NCI-H446 (cell line): ENCODE data around the gene EHF.
"Not testable (repeated sequence)": the region's sequence is repeated elsewhere in the genome, so short reads cannot be mapped to it uniquely, and the experiment has no call there.

Experiments
- DNase-seq, 2 experiments: peaks; one replicate each; lab custom pipeline; 2025; lab: John Stamatoyannopoulos, UW

Gene EHF

DNA sequence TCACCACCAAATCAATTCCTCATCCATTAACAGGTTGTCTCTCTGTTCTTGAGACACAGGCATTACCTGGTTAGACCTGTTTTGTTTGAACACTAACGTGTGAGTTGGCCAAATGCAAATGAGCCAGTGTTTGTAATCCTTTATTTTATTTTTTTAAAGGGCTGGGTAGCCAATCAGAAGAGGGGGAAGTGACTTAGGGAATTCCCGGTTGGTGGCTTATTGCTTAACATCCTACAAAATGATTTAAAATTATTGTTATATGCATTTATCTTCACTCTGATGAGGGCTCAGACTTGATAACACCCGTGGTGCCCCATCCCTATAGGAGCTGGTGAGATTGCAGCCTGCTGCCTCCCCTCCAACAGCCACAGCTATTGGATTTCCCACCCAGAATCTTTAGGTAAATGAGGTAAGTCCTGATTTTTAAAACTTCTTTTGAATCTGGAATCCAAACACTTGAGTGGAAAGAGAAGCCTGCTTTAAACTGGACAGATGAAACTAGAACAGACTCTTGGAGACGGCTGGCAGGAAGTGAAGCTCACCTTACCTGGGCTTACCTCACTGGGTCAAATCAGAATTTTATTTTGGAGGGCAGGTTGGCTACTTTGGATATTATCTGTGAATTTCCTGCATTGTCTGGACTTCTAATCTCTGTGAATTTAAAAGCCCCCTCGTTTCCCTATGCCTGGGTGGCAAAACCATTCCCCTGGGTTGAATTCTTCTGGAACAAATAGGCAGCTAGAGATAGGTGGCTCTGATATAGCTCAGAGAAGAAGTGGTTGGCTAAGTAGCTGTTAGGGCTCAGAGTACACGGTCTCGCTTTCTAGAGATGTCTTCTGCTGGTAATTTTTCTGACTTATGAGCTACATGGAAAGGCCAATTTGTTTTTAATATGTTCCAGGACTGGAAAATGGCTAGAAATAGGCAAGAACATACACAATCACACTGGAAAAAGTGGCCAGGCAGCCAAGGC is at the start of gene EHF:
Gene EHF, plus strand, starts transcription at position 274 of the 973 bp plus-strand sequence. CDS start 21,538 bp downstream, outside the sequence.
- no peak for DNase-seq

GRCh38 chr11:34573537-34573936 is 47.4 kb upstream of the EHF start:
- DNase-seq: no peak

DNA sequence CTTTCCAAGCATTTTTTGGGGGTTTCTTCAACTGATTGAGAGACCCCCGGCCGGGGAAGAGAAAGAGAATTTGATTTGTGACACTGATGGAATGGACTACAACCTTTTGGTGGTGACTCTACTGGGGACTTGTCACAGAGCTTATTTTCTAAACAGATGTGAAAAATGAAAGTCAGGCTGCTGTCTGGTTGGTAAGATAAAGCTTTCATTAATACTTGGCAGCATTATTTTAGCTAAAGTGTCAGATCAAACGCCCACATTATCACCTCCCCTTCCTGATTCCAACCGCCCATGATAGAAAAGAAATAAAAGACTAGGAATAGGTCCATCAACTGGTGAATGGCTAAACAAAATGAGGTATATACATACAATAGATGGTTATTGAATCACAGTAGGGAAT is 45.6 kb upstream of the EHF start:
- no peak for DNase-seq

DNA sequence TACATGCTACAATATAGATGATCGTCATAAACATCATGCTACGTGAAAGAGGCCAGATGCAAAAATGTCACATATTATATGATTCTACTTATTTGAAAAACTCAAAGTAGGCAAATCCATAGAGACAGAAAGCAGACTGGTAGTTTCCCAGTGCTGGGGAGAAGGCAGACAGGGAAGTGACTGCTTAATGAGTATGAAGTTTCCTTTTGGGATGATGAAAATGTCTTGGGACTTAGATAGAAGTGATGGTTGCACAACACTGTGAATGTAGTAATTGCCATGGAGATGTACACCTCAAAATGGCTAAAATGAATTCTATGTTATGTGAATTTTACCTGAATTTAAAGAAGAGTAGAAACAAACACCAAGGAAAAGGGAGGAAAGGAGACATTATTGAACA is 45.2 kb upstream of the EHF start:
- DNase-seq: no peak

GRCh38 chr11:34576331-34576730 is 44.6 kb upstream of the EHF start:
- DNase-seq: no peak

- no peak for DNase-seq
Measured at GRCh38 chr11:34583818-34584217, 37.1 kb upstream of the EHF start.

GRCh38 chr11:34585304-34585734 is 35.6 kb upstream of the EHF start:
- DNase-seq: no peak

- peak; percentile 17 to 66 for DNase-seq
Measured at GRCh38 chr11:34585735-34586487, 35.0 kb upstream of the EHF start.

DNA sequence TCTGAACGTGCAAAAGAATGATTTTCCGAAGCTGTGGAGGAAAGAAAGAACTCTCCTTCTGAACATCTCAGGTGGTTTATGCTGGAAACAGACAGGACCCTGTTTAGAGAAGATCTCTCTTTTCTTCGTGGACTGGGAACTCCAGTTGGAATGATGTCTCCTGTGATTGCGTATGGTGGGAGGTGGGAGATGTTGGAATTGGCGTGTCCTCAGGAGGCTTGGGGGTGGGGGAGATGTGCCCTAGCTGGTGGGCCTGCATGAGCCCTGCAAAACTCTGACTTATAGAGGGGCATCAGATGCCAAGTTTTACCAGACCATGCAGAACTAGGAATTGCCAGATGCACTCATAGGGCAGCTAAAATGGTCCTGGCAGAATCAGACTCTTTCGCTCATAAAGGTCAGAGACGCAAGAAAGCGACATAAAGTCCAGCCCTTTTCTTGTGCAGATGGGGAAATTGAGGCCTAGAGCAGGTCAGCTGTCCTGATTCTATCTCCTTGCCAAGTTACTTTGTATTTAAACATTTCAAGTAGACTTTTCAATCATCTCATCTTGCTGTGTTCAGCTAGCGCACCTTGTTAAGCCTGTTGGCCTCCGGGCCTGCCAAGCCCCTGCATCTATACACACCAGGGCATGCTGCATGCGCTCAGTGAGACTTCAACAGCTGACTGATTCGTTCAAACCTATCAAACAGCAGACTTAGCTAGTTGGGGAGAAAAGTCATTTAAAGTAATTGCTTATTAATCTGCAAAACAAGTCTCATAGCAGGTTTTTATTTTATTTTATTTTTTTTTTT is 34.2 kb upstream of the EHF start:
- DNase-seq: no peak

- DNase-seq: no peak
Measured at GRCh38 chr11:34587282-34587677, 33.6 kb upstream of the EHF start.

- DNase-seq: no peak
Measured at GRCh38 chr11:34588023-34588422, 32.9 kb upstream of the EHF start.

- no peak for DNase-seq
Measured at GRCh38 chr11:34588701-34589100, 32.2 kb upstream of the EHF start.

DNA sequence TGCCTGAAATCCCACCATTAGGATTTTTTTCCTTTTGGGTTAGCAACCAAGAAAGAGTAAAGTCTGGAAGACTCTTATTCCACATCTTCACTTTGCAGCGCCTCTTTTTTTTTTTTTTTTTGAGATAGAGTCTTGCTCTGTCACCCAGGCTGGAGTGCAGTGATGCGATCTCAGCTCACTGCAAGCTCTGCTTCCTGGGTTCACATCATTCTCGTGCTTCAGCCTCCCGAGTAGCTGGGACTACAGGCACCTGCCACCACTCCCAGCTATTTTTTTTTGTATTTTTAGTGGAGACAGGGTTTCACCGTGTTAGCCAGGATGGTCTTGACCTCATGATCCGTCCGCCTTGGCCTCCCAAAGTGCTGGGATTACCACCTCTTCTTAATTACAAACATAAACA is 31.7 kb upstream of the EHF start:
- DNase-seq: not testable (repeated sequence)

DNA sequence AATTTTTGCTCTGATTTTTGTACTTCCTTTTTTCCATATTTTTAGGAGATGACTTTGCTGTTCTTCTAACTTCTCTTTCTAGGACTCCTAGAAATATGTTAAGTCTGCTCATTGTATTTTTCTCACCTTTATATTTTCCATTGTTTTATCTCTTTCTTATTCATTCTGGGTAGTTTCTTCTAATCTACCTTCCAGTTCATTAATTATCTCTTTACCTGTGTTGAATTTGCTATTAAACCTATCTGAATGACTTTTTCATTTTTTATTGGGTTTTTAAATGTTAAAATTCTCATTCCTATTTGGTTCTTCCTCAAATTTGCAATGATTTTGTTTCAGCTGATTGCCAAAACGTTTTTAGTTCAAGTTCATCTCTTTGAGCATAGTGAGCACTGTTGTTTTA is 27.8 kb upstream of the EHF start:
- DNase-seq: no peak

GRCh38 chr11:34594603-34595002 is 26.3 kb upstream of the EHF start:
- DNase-seq: no peak

DNA sequence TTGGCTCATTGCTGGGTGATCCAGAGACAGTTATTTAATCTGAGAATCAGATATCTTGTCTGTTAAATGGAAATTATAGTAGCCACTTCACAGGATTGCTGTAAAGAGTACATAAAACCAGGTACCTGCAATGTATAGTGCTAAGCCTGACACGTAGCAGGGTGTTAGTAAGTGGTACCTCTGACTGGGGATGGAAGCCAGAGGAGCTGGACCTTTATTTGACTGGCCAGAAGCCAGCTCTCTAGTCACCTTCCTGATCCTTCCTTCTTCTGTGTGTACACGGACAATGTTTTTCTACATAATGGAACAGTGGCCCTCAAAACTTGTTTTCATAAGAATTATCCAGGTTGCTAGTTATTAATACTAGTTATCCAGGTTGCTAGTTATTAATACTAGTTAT is 25.5 kb upstream of the EHF start:
- DNase-seq: no peak

DNA sequence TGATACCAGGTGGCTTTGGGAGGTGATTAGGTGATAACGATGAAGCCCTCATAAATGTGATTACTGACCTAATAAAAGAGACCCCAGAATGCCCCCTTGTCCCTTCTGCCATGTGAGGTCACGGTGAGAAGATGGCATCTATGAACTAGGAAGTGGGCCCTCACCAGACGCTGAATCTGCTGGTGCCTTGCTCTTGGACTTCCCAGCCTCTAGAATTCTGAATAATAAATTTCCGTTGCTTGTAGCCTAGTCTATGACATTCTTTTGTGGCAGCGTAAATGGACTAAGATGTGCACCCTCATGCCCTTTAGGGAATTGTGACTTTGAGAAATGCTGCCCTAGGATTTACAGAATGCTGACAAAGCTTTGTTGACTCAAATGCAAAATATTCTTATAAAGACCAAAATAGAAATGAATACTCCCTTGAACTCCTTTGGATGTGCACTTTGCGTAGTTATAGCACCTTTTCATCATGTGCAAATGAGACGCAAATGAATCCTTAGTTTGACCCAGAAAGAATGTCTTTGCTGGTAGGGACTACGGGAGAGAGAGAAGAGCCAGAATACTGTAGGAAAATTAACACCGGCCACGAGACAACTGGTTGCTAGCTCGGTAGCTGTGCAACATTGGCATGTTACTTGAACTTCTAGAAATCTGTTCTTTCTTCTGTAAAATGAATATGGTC is 24.8 kb upstream of the EHF start:
- no peak for DNase-seq

- DNase-seq: no peak
Measured at GRCh38 chr11:34599406-34599945, 21.4 kb upstream of the EHF start.

DNA sequence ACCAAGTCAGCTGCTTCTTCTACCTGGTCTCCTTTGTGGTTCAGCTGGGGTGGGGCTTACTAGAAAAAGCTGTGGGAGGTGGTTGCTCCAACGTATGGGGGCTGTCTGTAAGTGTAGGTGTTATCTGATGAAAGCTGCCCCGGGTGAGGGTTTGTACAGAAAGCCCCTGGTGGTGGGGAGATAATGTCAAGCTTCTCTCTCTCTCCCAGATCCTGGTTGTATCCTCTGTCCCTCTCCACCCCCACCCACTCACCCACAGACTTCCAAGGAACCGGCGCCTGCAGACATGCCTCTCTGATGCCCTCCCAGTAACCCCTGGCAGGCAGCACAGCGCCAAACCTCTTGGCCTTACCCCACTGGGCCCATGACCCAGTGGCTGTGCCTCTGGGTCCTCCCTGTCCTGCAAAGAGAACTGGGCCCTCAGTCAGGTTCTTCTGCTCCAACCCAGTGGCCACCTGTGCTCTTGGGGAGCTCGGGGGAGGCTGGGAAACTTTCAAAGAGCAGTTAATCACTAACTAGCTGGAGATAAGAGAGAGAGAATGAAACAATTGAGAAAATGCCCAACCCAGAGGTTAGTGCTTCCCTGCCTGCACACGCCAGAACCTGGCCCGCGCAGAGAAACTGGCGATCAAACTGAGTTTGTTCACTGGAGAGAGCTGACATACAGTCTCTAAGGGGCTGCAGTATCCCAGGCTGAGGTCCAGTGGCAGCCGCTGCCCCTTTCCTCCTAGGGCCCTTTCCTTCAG is 20.4 kb upstream of the EHF start:
- no peak for DNase-seq

GRCh38 chr11:34601085-34601444 is 19.8 kb upstream of the EHF start:
- no peak for DNase-seq

DNA sequence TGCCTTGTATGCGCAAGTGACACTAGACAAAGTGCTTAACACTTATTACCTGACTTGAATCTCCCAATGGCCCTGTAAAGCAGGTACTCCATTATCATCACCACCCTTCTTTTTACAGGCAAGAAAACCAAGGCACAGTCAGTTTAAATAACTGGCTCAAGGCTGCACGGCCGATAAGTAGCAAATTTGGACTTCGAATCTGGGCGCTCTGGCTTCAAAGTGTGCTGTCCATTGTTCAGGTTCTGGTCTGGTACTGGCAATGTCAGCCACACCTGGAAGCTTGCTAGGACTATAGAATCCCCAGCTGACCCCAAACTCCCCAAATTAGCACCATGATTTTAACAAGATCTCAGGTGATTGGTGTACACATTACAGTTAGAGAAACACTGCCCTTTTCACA is 19.3 kb upstream of the EHF start:
- DNase-seq: no peak
